SK-N-SH treated with all-trans-retinoic acid at 6 μM for 48 hours (cell line): ENCODE data around the gene DNAJC17.

Experiments used
- ATAC-seq: fragments of 200-7000 bp; cut with Tn5 transposase; 3 replicates; pipeline ENCODE4 v1.9.1; 2020; ENCODE audit warnings: mild to moderate bottlenecking, moderate library complexity
- ARNTL ChIP-seq: fragments of 450-650 bp; formaldehyde crosslinking; IDR thresholded peaks from 2 replicates; pipeline ENCODE4 v1.5.0; 2020; ENCODE audit warnings: low read depth, mild to moderate bottlenecking, moderate library complexity, borderline replicate concordance
- BACH2 ChIP-seq: fragments of 250-450 bp; sonication (Bioruptor Pico); IDR thresholded peaks from 2 replicates; pipeline ENCODE4 v1.9.0; 2021; ENCODE audit warnings: mild to moderate bottlenecking, borderline replicate concordance
- CSDC2 ChIP-seq: fragments of 250-450 bp; sonication (Bioruptor Pico); IDR thresholded peaks from 2 replicates; pipeline ENCODE4 v1.5.0; 2020; ENCODE audit warnings: mild to moderate bottlenecking, moderate library complexity
- ESRRG ChIP-seq: fragments of 250-450 bp; sonication (Bioruptor Pico); IDR thresholded peaks from 2 replicates; pipeline ENCODE4 v1.6.1; 2021; ENCODE audit warnings: mild to moderate bottlenecking
- GLIS3 ChIP-seq: fragments of 250-450 bp; sonication (Bioruptor Pico); IDR thresholded peaks from 2 replicates; pipeline ENCODE4 v1.5.0; 2020; ENCODE audit warnings: mild to moderate bottlenecking, moderate library complexity
- ISL1 ChIP-seq: fragments of 250-450 bp; sonication (Bioruptor Pico); IDR thresholded peaks from 2 replicates; pipeline ENCODE4 v2.1.2; 2022; ENCODE audit warnings: mild to moderate bottlenecking, moderate library complexity
- OSR1 ChIP-seq: fragments of 250-450 bp; sonication (Bioruptor Pico); IDR thresholded peaks from 2 replicates; pipeline ENCODE4 v1.8.0; 2022; ENCODE audit warnings: moderate library complexity, mild to moderate bottlenecking, inconsistent platforms
- PPARA ChIP-seq: fragments of 250-450 bp; sonication (Bioruptor Pico); IDR thresholded peaks from 2 replicates; pipeline ENCODE4 v1.5.0; 2020; ENCODE audit warnings: mild to moderate bottlenecking, borderline replicate concordance
- RARB ChIP-seq: fragments of 250-450 bp; sonication (Bioruptor Pico); IDR thresholded peaks from 2 replicates; pipeline ENCODE4 v1.8.0; 2021; ENCODE audit warnings: mild to moderate bottlenecking, moderate library complexity
- SNAI2 ChIP-seq: fragments of 250-450 bp; sonication (Bioruptor Pico); IDR thresholded peaks from 2 replicates; pipeline ENCODE4 v1.5.0; 2020; ENCODE audit warnings: mild to moderate bottlenecking, moderate library complexity
- TCF4 ChIP-seq: fragments of 250-450 bp; sonication (Bioruptor Pico); IDR thresholded peaks from 2 replicates; pipeline ENCODE4 v1.8.0; 2021; ENCODE audit warnings: mild to moderate bottlenecking, moderate library complexity, borderline replicate concordance
- ZC3H10 ChIP-seq: fragments of 250-450 bp; sonication (Bioruptor Pico); IDR thresholded peaks from 2 replicates; pipeline ENCODE4 v1.5.1; 2021; ENCODE audit warnings: mild to moderate bottlenecking, moderate library complexity
- ZFP3 ChIP-seq: fragments of 250-450 bp; sonication (Bioruptor Pico); IDR thresholded peaks from 2 replicates; pipeline ENCODE4 v1.5.0; 2020; ENCODE audit warnings: mild to moderate bottlenecking, moderate library complexity
- ZFP30 ChIP-seq: fragments of 450-650 bp; formaldehyde crosslinking; IDR thresholded peaks from 2 replicates; pipeline ENCODE4 v1.5.0; 2022; ENCODE audit warnings: mild to moderate bottlenecking, moderate library complexity
- ZNF565 ChIP-seq: fragments of 450-650 bp; formaldehyde crosslinking; conservative IDR thresholded peaks from 2 replicates; pipeline ENCODE4 v1.5.0; 2020; ENCODE audit warnings: low read depth, mild to moderate bottlenecking, moderate library complexity
- ZNF70 ChIP-seq: fragments of 450-650 bp; formaldehyde crosslinking; IDR thresholded peaks from 2 replicates; pipeline ENCODE4 v1.5.0; 2020; ENCODE audit warnings: mild to moderate bottlenecking, moderate library complexity
- ZNF8 ChIP-seq: fragments of 450-650 bp; formaldehyde crosslinking; IDR thresholded peaks from 2 replicates; pipeline ENCODE4 v1.5.0; 2020; ENCODE audit warnings: mild to moderate bottlenecking, moderate library complexity
- TF ChIP-seq, protein P1 (sequence below): fragments of 250-450 bp; sonication (Bioruptor Pico); IDR thresholded peaks from 2 replicates; pipeline ENCODE4 v1.5.1; 2020; ENCODE audit warnings: low read depth, mild to moderate bottlenecking, moderate library complexity
- TF ChIP-seq, protein P2 (sequence below): fragments of 250-450 bp; sonication (Bioruptor Pico); IDR thresholded peaks from 2 replicates; pipeline ENCODE4 v1.5.0; 2020; ENCODE audit warnings: mild to moderate bottlenecking, moderate library complexity
- TF ChIP-seq, protein P3 (sequence below): fragments of 250-450 bp; sonication (Bioruptor Pico); IDR thresholded peaks from 2 replicates; pipeline ENCODE4 v1.5.1; 2021; ENCODE audit warnings: mild to moderate bottlenecking, moderate library complexity

DNAJC17 gene

DNA sequence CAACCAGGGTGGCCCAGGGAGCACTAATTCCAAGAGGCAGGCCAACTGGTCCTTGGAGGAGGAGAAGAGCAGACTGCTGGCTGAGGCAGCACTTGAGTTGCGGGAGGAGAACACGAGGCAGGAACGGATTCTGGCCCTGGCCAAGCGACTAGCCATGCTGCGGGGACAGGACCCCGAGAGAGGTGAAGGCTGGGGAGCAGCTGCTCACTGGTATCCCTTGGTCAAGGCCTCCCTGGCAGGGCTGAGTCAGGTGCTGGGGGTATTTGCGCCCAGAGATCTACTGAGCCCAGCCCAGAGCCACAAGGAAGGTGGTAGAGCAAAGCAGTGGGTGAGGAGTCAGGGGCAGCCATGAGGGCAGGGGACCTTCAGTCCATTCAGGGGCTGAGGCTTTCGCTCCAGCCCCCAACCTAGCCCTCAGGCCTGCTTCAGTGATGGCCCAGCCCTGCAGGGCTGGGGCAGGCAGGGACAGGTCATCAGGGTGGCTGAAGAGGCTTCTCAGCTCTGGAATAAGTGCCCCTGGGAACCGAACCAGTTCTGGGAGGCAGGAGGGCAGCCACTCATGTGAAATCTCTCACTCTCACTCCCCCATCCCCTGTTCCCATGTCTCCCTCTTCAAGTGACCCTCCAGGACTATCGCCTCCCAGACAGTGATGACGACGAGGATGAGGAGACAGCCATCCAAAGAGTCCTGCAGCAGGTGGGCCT lies 5.6 kb upstream of the DNAJC17 start:
- no peak for TF ChIP-seq ZNF70
- TF ChIP-seq ISL1 (CRISPR knock-in tag): no peak
- TF ChIP-seq ZNF565 (CRISPR knock-in tag): no peak
- TF ChIP-seq ZC3H10 (CRISPR knock-in tag): no peak
- no peak for TF ChIP-seq CSDC2 (CRISPR knock-in tag)
- no peak for TF ChIP-seq TCF4 (CRISPR knock-in tag)
- no peak for TF ChIP-seq ZFP30
- TF ChIP-seq, protein P1, sequence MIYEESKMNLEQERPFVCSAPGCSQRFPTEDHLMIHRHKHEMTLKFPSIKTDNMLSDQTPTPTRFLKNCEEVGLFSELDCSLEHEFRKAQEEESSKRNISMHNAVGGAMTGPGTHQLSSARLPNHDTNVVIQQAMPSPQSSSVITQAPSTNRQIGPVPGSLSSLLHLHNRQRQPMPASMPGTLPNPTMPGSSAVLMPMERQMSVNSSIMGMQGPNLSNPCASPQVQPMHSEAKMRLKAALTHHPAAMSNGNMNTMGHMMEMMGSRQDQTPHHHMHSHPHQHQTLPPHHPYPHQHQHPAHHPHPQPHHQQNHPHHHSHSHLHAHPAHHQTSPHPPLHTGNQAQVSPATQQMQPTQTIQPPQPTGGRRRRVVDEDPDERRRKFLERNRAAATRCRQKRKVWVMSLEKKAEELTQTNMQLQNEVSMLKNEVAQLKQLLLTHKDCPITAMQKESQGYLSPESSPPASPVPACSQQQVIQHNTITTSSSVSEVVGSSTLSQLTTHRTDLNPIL (CRISPR knock-in tag): no peak
- no peak for TF ChIP-seq OSR1
- TF ChIP-seq PPARA (CRISPR knock-in tag): no peak
- TF ChIP-seq, protein P2, sequence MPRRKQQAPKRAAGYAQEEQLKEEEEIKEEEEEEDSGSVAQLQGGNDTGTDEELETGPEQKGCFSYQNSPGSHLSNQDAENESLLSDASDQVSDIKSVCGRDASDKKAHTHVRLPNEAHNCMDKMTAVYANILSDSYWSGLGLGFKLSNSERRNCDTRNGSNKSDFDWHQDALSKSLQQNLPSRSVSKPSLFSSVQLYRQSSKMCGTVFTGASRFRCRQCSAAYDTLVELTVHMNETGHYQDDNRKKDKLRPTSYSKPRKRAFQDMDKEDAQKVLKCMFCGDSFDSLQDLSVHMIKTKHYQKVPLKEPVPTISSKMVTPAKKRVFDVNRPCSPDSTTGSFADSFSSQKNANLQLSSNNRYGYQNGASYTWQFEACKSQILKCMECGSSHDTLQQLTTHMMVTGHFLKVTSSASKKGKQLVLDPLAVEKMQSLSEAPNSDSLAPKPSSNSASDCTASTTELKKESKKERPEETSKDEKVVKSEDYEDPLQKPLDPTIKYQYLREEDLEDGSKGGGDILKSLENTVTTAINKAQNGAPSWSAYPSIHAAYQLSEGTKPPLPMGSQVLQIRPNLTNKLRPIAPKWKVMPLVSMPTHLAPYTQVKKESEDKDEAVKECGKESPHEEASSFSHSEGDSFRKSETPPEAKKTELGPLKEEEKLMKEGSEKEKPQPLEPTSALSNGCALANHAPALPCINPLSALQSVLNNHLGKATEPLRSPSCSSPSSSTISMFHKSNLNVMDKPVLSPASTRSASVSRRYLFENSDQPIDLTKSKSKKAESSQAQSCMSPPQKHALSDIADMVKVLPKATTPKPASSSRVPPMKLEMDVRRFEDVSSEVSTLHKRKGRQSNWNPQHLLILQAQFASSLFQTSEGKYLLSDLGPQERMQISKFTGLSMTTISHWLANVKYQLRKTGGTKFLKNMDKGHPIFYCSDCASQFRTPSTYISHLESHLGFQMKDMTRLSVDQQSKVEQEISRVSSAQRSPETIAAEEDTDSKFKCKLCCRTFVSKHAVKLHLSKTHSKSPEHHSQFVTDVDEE: no peak
- TF ChIP-seq BACH2 (CRISPR knock-in tag): no peak
- TF ChIP-seq SNAI2: no peak
- TF ChIP-seq RARB (CRISPR knock-in tag): no peak
- TF ChIP-seq, protein P3, sequence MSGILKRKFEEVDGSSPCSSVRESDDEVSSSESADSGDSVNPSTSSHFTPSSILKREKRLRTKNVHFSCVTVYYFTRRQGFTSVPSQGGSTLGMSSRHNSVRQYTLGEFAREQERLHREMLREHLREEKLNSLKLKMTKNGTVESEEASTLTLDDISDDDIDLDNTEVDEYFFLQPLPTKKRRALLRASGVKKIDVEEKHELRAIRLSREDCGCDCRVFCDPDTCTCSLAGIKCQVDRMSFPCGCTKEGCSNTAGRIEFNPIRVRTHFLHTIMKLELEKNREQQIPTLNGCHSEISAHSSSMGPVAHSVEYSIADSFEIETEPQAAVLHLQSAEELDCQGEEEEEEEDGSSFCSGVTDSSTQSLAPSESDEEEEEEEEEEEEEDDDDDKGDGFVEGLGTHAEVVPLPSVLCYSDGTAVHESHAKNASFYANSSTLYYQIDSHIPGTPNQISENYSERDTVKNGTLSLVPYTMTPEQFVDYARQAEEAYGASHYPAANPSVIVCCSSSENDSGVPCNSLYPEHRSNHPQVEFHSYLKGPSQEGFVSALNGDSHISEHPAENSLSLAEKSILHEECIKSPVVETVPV: no peak
- TF ChIP-seq, all 23 proteins: peak for 0
- no peak for ATAC-seq

DNA sequence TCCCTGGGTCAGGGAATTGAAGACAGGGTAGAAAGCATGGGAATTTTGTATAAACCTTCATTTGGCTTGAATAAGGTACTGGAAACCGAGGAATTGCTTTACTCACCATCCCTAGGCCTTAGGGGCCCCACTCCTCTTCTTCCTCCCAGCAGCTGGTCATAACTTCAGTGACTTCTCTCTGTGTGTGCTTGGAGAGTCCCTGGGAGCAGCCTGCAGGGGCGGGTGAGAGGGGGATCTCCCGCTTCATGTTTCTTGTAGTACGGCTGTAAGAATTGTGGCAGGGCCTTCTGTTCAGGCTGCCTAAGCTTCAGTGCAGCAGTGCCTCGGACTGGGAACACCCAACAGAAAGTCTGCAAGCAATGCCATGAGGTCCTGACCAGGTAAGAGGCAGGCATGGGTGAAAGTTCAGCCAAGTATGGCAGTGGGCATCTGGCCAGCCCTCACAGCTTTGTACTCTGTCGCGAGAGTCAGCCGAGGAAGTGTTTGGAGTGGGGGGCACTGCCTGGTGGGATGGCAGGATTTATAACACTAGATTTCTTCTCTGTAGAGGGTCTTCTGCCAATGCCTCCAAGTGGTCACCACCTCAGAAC lies 1.7 kb upstream of the DNAJC17 start:
- no peak for ATAC-seq
- TF ChIP-seq OSR1 (no peak), PPARA (CRISPR knock-in tag) (no peak), ESRRG (CRISPR knock-in tag) (no peak)
- TF ChIP-seq, protein P2: no peak
- TF ChIP-seq, all 23 proteins: peak for 0

DNA sequence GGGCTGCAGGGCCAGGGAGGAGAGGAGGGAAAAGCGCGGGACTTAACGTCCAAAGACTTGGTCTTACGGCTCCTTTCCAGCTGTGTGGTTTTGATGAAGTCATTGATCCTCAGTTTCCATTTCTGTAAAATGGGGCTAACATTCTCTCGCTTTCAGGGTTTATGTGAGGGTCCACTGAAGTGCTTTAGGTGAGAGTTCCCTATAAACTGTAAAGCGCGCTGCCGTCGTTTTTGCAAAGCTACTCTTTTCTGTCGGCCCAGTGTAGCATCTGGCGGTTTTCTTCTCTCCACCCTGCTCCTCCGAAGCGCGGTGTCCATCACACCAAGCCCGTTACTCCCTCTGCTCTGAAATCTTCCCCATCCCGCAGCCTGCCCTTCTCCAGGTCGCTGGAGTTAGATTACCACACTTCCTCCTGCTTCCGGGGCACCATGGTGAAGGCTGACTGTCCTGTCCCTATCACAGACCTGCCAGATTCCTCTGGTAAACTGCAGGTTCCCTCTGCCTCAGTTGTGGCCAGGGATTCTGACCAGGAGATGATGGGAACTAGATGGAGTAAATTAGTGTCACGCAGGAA lies 702 bp upstream of the DNAJC17 start:
- TF ChIP-seq SNAI2 (no peak), ISL1 (CRISPR knock-in tag) (no peak), ARNTL (CRISPR knock-in tag) (no peak), ZFP3 (CRISPR knock-in tag) (no peak), TCF4 (CRISPR knock-in tag) (no peak), GLIS3 (no peak), OSR1 (no peak), CSDC2 (CRISPR knock-in tag) (no peak), RARB (CRISPR knock-in tag) (no peak), ZNF70 (no peak), ZNF565 (CRISPR knock-in tag) (no peak), ZNF8 (CRISPR knock-in tag) (no peak), ZC3H10 (CRISPR knock-in tag) (no peak)
- TF ChIP-seq, protein P1 (CRISPR knock-in tag): no peak
- TF ChIP-seq, protein P2: no peak
- TF ChIP-seq, protein P3: no peak
- ATAC-seq: peak; percentile 1; the same call in 1 of the 3 replicates
